HG03520 (cell line): ENCODE results near the gene MYL3.

Experiments used
- ATAC-seq: cut with Tn5 transposase; IDR thresholded peaks from one replicate; pipeline ENCODE4 v1.9.1; 2021; ENCODE audit warnings: mild to moderate bottlenecking, moderate library complexity; ENCODE audit not compliant: unreplicated experiment

Gene MYL3

DNA sequence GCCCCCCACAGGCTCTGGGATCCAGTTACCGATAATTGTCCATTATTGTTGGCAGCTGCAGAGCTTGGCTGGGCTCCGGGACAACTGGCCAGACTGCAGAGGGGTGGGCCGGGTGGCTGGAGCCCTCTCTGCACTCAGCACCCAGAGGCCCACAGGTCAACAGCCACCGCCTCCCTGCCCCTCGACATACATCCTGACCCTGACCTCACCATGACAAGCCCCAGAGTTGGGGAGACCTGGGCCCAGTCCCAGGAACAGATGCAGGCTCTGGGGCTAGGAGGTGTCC, 36.7 kb upstream of the MYL3 start:
- ATAC-seq: no peak

GRCh38 chr3:46899151-46900006, 36.1 kb upstream of the MYL3 start:
- ATAC-seq: no peak

DNA sequence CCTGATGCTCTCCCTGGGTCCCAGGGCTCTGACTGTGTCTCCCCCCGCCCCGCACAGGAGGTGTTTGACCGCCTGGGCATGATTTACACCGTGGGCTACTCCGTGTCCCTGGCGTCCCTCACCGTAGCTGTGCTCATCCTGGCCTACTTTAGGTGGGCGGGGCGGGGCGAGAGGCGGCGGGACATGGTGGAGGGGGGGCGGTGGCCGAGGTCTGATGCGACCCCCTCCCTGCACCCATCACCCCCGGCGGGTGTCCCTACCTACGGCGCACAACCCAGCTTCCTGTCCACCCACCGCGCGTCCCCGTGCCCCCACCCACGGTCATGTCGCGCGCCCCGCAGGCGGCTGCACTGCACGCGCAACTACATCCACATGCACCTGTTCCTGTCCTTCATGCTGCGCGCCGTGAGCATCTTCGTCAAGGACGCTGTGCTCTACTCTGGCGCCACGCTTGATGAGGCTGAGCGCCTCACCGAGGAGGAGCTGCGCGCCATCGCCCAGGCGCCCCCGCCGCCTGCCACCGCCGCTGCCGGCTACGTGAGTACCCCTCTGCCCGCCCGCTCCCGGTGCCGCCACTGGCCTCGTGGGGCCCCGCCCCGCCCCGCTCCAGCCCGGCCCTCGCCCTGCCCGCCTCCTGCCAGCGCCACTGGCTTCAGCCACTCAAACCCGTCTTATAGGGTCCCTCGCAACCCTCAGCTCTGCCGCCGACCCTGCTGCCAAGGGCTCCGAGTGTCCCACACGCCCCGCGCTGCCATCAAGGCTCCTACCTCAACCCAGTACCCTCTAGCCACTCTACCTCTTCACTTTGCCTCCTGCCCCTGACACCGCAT, 35.3 kb upstream of the MYL3 start:
- ATAC-seq: no peak

DNA sequence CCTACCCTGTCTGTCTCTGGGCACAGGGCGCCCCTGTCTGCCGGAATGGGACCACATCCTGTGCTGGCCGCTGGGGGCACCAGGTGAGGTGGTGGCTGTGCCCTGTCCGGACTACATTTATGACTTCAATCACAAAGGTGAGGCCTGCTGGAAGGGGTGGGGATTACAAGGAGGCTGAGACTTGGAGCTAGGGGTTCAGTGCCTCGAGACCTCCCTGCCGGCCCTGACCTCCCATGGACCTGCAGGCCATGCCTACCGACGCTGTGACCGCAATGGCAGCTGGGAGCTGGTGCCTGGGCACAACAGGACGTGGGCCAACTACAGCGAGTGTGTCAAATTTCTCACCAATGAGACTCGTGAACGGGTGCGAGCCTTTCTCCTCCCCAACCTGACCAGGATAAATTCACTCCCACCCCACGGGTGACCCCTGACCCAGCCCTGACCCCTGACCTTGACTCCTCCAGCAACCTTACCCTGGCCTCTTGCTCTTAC, 34.6 kb upstream of the MYL3 start:
- no peak for ATAC-seq

DNA sequence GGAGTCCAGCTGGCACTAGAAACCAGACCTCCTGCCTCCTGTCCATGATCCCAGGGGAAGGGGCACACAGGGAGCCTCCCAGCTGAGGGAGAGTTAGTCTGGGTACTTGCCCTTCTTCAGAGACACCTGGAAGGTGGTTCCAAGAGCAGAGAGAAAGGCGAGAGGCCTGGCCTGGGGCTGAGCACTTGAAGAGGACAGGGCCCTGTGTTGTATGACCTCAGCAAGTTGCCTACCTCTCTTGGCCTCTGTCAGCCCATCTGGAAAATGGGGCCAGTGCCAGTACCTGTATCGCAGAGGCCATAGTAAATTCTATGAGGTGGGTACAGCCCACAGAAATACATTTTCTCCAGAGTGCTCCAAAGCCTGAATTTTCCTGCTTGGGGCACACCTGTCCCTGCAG, 33.8 kb upstream of the MYL3 start:
- no peak for ATAC-seq

DNA sequence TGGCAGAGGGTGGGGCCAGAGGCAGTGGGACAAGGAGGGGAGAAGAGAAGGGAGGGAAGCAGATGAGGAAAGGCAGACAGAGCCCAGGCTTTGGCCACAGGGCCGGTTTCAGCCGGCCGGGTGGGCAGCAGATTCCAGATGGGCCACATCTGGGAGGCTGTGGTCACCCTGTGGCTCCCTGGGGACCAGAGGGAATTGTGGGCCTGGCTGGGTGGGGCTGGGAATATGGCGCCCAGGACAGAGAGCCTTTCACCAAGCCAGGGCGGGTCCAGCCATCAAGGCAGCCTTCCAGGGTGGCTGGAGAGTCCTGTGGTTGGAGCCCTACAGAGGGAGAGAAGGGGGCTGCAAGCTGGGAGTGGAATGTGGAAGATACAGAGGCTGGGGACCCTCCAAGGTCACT, 33.1 kb upstream of the MYL3 start:
- ATAC-seq: no peak

DNA sequence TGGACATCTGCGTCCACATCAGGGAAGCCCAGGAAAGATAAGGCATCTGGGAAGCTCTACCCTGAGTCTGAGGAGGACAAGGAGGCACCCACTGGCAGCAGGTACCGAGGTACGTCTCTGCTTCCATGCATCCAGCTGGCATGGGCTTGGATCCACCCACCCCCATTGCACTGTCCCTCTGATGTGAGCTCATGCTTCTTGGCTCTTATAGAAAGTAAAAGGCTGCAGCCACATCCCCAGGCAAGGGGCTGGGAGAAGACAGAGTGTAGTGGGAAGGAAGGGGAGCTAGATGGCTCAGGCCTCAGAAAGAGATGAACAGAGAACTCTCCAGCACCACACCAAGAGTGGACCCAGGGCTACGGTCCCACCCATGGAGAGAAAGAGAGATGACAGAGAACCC, 32.5 kb upstream of the MYL3 start:
- no peak for ATAC-seq

- no peak for ATAC-seq
These were observed 32.0 kb upstream of the MYL3 start for GRCh38 chr3:46895204-46895660.

DNA sequence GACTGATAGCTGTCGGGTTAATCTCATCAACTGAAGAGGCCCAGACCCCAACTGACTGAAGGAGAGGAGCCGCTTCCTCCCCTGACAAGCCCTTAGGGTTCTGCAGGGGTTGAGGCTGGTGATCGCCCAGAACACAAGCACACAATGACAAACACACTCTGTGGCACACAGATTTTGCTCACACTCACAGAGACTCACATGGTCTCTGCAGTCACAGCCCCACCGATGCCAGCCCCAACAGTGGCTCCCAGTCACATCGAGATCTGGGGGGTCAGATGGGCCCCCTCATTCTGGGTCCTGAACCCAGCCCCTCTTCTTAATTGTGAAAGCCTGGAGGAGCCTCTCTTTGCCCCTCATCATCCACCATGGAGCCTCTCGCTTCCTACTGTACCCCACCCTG, 31.0 kb upstream of the MYL3 start:
- no peak for ATAC-seq

GRCh38 chr3:46893763-46894162, 30.5 kb upstream of the MYL3 start:
- ATAC-seq: no peak

DNA sequence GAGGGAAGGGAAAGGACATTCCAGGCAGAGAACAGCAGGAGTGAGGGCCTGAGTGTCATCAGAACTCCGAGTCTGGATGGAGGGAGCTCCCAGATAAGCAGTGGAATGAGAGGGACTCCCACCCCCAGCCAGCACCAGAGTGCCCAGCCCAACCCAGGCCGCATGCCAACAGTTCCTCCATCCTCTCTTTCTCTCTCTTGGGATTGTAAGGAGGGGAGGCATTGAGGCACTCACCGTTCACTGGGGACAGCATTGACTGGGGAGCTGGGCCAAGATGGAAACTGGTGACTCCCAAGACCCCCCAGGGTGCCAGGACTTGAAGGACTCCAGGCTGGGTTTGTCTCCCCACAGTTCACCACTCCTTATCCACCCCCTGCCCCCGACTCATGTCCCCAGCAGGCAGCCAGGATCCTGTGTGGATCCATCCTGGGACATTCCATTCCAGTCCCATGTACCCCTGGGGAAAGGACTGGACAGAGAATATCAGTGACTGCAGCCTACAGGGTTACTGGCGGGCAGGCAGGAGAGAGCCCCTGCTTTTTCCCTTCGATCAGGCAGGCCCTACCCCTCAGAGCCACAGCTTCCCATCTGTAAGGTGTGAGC, 30.0 kb upstream of the MYL3 start:
- ATAC-seq: no peak

- ATAC-seq: no peak
These were observed 29.3 kb upstream of the MYL3 start for GRCh38 chr3:46892285-46893145.

- ATAC-seq: no peak
These were observed 27.9 kb upstream of the MYL3 start for GRCh38 chr3:46891132-46891531.

DNA sequence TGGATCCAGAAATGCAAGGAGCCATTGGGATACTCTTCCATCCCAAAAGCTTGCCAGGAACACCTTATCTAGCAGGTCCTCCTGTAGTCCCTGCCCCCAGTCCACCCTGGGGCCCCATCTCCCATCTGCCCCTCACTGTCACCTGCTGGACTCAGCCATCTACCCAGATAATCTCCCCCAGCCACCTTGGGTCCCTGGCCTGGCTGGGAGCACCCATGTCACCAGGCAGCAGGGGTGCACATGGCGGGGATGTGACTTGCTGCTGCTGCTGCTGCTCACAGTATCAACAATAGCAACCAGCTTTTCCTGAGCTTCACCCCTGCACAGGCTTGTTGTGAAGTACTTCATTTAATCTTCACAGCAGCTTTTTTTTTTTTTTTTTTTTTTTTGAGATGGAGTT, 26.9 kb upstream of the MYL3 start:
- ATAC-seq: no peak

DNA sequence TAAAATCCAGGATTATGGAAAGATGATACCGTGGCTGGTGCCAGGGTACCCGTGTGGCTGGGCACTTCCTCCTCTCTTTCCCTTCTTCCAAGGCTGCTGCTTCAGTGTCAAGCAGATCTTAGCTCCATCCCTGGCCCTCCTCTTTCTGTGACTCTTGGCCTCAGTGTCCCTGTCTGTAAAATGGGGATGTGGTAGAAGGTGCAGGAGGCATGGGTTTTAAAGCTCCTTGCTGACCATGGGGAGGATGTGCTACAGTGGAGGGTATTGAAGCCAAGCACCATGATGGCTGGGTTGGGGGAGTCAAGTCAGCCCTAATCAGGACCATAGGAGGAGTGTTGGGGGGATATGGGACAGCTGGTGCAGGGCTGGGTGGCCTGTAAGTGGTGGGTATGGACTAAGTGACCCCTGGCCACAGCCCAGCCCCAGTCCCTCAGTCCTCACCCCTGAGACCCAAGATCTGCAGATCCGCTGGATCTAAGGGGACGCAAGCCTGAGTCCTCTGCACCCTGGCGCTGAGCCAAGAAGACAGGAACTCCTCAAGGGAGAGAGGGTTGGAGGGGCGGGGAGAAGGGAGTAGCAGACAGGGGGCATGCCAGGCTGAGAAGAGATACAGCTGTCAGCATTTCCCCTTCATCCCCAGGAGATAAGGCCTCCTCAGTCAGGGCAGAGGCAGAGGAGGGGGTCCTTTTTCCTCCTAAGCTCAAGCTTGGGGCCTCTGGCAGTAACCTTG, 26.3 kb upstream of the MYL3 start:
- no peak for ATAC-seq

GRCh38 chr3:46888705-46889104, 25.5 kb upstream of the MYL3 start:
- no peak for ATAC-seq

- no peak for ATAC-seq
These were observed 24.8 kb upstream of the MYL3 start for GRCh38 chr3:46887980-46888494.

DNA sequence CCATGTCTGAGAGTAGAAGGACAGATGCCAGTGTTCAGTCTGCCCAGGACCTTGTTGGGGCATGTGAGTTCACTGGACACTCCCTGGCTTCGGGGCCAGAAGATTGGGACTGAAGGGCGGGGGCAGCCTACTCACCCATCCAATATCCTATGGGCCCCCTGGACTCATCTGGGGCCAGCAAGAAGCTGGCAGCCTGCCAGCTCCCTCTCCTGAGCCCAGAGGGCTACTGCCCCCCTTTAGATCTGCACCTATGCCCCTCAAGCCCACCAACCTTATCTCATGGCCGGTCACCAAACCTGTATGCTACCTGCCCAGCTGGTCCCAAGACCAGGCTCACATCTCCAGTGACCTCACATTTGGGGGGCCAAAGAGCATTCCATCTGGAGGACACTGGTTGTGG, 22.4 kb upstream of the MYL3 start:
- ATAC-seq: no peak

- no peak for ATAC-seq
These were observed 21.7 kb upstream of the MYL3 start for GRCh38 chr3:46884929-46885328.

- no peak for ATAC-seq
These were observed 21.2 kb upstream of the MYL3 start for GRCh38 chr3:46884427-46884826.
